ENCODE results near the gene ALDH3B1. TPM values are rescaled to one million over a fixed set of nuclear protein-coding genes. Genes with fewer than 3 reads are reported as not detected.

Gene ALDH3B1
- total RNA-seq, 1 experiment from 2014 or later: 104 TPM

DNA sequence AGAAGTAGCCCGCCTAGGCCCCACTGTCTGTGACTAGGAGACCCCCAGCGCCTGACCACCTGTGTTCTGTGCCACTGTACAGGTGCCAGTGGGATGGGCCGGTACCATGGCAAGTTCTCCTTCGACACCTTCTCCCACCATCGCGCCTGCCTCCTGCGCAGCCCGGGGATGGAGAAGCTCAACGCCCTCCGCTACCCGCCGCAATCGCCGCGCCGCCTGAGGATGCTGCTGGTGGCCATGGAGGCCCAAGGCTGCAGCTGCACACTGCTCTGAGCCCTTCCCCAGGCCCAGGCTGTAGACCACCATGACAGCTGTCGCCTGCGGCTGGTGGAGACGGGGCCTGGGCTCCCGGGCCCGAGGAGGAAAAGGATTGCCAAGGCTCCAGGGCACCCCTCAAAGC, 17.5 kb downstream of the ALDH3B1 start:
- no peaks in the 10 kb centered on the region for H3K27me3 ChIP-seq (ENCODE audit: insufficient read depth, low read depth)
- no peaks in the 10 kb centered on the region for H3K9me2 ChIP-seq (ENCODE audit: insufficient read depth)
- ChIA-PET CTCF (no interaction called here), POLR2A (ENCODE audit: unreplicated experiment) (no interaction called here)
- H3K9me3 ChIP-seq (ENCODE audit: insufficient read depth, low read depth): no peaks in the 10 kb centered on the region
- TF ChIP-seq EZH2 (IDR thresholded peaks at IDR 0.05; ENCODE audit: low read depth): no peak
- TF ChIP-seq, protein P1, sequence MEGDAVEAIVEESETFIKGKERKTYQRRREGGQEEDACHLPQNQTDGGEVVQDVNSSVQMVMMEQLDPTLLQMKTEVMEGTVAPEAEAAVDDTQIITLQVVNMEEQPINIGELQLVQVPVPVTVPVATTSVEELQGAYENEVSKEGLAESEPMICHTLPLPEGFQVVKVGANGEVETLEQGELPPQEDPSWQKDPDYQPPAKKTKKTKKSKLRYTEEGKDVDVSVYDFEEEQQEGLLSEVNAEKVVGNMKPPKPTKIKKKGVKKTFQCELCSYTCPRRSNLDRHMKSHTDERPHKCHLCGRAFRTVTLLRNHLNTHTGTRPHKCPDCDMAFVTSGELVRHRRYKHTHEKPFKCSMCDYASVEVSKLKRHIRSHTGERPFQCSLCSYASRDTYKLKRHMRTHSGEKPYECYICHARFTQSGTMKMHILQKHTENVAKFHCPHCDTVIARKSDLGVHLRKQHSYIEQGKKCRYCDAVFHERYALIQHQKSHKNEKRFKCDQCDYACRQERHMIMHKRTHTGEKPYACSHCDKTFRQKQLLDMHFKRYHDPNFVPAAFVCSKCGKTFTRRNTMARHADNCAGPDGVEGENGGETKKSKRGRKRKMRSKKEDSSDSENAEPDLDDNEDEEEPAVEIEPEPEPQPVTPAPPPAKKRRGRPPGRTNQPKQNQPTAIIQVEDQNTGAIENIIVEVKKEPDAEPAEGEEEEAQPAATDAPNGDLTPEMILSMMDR (conservative IDR thresholded peaks at IDR 0.05): no peak
- H3K79me2 ChIP-seq (ENCODE audit: low read depth): peaks cover 46% of the 10 kb centered on the region
- DNase-seq: no peak
- H3K4me2 ChIP-seq: peak overlapping the region; percentile 99
- H3K4me1 ChIP-seq (replicated peaks; ENCODE audit: insufficient read depth): peaks cover 36% of the 10 kb centered on the region
- peaks cover 38% of the 10 kb centered on the region for H3F3A ChIP-seq (ENCODE audit: insufficient read depth, low read depth)
- intact Hi-C loops (cut with micrococcal nuclease; ENCODE audit: unreplicated experiment): loop anchor here (2.0 kb wide), 1 partner anchor 17 kb away; the partner anchor contains the start of gene ALDH3B1
- no peaks in the 10 kb centered on the region for H4K20me1 ChIP-seq (ENCODE audit: insufficient read depth)
- peak overlapping the region; percentile 12; the same call in 1 of the 2 replicates for H3K4me3 ChIP-seq
- H3K36me3 ChIP-seq (ENCODE audit: low read depth): no peaks in the 10 kb centered on the region
- no TSS peak for BruUV-seq (replicated peaks)
- H3K27ac ChIP-seq: peak overlapping the region; percentile 87; the same call in 1 of the 2 replicates
- H2AFZ ChIP-seq: no peak overlapping the region

DNA sequence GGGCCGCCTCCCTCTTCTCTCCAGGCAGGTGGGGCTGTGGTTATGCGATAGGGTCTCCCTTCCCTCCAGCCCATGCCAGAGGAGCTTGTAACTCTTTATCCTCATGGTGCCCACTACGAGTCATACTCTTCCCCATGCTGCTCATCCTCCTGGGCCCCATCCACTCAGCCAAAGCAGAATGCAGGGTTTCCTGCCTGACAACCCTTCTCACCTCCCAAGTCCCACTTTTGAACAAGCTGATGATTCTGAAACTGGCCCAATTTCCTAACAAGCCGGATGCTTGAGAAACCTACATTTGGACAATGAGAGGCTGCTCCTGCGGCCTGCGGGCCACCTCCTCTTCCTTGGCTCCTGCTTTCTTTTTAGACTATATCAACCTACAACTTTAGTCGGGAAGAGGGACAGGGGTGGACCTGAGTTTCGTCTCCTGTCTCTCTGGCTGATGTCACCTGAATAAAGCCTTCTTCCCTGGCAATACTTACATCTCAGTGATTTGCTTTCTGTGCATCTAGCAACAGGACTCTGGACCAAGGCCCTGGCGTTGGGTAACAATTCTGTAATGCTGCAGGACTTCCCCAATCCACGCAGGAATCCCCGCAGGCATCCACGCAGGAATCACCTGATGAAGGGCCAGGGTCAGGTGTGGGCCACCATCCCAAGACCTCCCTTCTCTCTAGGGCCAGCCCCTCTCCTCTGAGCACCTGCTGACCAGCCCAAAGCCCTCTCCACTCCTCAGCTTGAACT, 18.8 kb downstream of the ALDH3B1 start:
- peaks cover 36% of the 10 kb centered on the region for H3K4me1 ChIP-seq (replicated peaks; ENCODE audit: insufficient read depth)
- 0 out of 2 replicates have a peak overlapping the region, but pooled peaks have one; percentile 20 for H2AFZ ChIP-seq
- H4K20me1 ChIP-seq (ENCODE audit: insufficient read depth): no peaks in the 10 kb centered on the region
- ChIA-PET POLR2A (ENCODE audit: unreplicated experiment) (interaction anchor here (0.6 to 0.7 kb wide), 4 partner anchors 15 to 1590 kb away, joined by 3 to 24 read pairs (median 5); no protein-coding TSS in a partner anchor), CTCF (interaction anchor here (0.6 kb wide), 1 partner anchor 35 kb away, joined by 8 read pairs; no protein-coding TSS in a partner anchor)
- peak overlapping the region; percentile 99 for H3K4me2 ChIP-seq
- no TSS peak for BruUV-seq (replicated peaks)
- TF ChIP-seq, protein P1 (conservative IDR thresholded peaks at IDR 0.05): no peak
- TF ChIP-seq EZH2 (IDR thresholded peaks at IDR 0.05; ENCODE audit: low read depth): no peak
- H3K27ac ChIP-seq: peak overlapping the region; percentile 87
- H3K27me3 ChIP-seq (ENCODE audit: insufficient read depth, low read depth): no peaks in the 10 kb centered on the region
- peak overlapping the region; percentile 91 for H3K4me3 ChIP-seq
- H3K9me2 ChIP-seq (ENCODE audit: insufficient read depth): no peaks in the 10 kb centered on the region
- peak in 1 of 2 experiments; percentile 70 for DNase-seq
- intact Hi-C loops (cut with micrococcal nuclease; ENCODE audit: unreplicated experiment): loop anchor here (2.0 kb wide), 1 partner anchor 18 kb away; the partner anchor contains the start of gene ALDH3B1
- H3F3A ChIP-seq (ENCODE audit: insufficient read depth, low read depth): peaks cover 40% of the 10 kb centered on the region
- peaks cover 49% of the 10 kb centered on the region for H3K79me2 ChIP-seq (ENCODE audit: low read depth)
- no peaks in the 10 kb centered on the region for H3K9me3 ChIP-seq (ENCODE audit: insufficient read depth, low read depth)
- H3K36me3 ChIP-seq (ENCODE audit: low read depth): 0 out of 2 replicates have a peak, but pooled peaks cover 2% of the 10 kb centered on the region

DNA sequence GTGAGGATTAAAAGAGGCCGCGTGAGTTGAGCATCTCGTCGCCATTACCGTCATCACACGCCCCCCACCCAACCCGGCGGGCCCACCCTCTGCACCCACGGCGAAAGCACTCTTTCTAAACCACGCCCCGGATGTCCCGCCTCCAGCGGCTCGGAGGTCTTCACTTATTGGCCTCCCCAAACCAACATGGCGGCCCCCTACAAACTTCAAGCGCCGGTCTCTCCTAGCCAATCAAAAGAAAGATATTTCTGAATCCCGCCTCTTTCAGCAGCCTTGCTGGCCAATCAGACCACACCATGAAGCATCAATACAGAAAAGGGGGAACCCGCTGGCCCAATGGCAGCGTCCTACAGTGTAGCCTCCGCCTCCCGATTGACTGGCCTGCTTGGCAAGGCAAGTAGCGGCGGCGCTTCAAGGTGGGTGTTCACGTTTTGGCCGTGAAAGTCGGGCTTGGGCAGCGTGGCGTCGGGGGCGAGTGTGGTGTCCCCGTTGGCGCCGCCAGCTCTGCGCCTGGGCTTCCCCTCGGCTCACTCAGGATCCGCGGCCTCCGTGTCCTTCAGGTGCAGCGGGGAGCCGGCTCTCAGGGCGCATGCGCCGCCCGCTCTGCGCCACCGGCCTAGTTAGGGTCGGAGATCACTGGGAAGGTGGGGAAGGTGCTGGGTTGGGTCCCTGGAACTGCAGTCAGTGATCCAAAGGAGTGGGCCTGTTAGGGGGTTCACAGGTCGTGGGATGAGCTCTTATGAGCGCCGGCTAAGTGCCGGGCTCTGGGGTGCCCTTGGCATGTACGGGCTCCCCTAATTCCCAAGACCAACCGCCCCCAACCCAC, 20.4 kb downstream of the ALDH3B1 start, which contains the start of gene NDUFS8:
NDUFS8 (plus strand) TSS at position 364 of the 826 bp plus-strand sequence. CDS start 1,471 bp downstream, outside the sequence.
- Histone ChIP-seq H3K36me3 (ENCODE audit: low read depth) (peaks cover 7% of the 10 kb centered on the region; the same call in 1 of the 2 replicates), H3K4me3 (peak within 1 kb of the TSS; percentile 91), H4K20me1 (ENCODE audit: insufficient read depth) (no peaks in the 10 kb centered on the region), H3K27ac (peak within 1 kb of the TSS; percentile 87), H3F3A (ENCODE audit: insufficient read depth, low read depth) (peaks cover 40% of the 10 kb centered on the region), H2AFZ (peak within 1 kb of the TSS; percentile 89), H3K27me3 (ENCODE audit: insufficient read depth, low read depth) (no peaks in the 10 kb centered on the region), H3K9me3 (ENCODE audit: insufficient read depth, low read depth) (no peaks in the 10 kb centered on the region), H3K79me2 (ENCODE audit: low read depth) (peaks cover 49% of the 10 kb centered on the region), H3K4me1 (replicated peaks; ENCODE audit: insufficient read depth) (peaks cover 36% of the 10 kb centered on the region), H3K4me2 (peak within 1 kb of the TSS; percentile 99), H3K9me2 (ENCODE audit: insufficient read depth) (no peaks in the 10 kb centered on the region)
- BruUV-seq (replicated peaks): no TSS peak
- intact Hi-C loops (cut with micrococcal nuclease; ENCODE audit: unreplicated experiment): loop anchor here (1.0 kb wide), 2 partner anchors 8 to 16 kb away; no protein-coding TSS in a partner anchor
- TF ChIP-seq EZH2 (IDR thresholded peaks at IDR 0.05; ENCODE audit: low read depth): no peak
- TF ChIP-seq, protein P1 (conservative IDR thresholded peaks at IDR 0.05): no peak
- peak; percentile 96 to 99 for DNase-seq
- ChIA-PET POLR2A (ENCODE audit: unreplicated experiment) (interaction anchor here (0.7 kb wide), 1 partner anchor 88 kb away, joined by 4 read pairs; no protein-coding TSS in a partner anchor), CTCF (no interaction called here)
